ENCODE results near the gene EPHB4.
A peak's percentile ranks its signal among the peaks of the same experiment; 100 is the strongest.

EPHB4 gene

DNA sequence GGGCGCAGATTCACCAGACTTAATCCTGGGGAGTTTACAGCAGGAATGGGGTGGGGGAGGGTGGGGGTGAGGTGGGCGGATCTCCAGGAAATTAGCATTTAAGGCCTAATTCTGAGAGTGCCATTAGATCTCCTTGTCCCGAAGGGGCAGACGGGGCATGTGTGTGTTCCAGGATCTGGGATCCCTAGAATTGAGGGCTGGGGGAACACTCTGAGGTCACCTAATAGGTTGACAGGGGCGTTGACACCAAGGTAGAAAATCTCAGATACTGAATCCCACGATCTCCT, 9.4 kb upstream of the EPHB4 start:
- TF ChIP-seq, protein P1, sequence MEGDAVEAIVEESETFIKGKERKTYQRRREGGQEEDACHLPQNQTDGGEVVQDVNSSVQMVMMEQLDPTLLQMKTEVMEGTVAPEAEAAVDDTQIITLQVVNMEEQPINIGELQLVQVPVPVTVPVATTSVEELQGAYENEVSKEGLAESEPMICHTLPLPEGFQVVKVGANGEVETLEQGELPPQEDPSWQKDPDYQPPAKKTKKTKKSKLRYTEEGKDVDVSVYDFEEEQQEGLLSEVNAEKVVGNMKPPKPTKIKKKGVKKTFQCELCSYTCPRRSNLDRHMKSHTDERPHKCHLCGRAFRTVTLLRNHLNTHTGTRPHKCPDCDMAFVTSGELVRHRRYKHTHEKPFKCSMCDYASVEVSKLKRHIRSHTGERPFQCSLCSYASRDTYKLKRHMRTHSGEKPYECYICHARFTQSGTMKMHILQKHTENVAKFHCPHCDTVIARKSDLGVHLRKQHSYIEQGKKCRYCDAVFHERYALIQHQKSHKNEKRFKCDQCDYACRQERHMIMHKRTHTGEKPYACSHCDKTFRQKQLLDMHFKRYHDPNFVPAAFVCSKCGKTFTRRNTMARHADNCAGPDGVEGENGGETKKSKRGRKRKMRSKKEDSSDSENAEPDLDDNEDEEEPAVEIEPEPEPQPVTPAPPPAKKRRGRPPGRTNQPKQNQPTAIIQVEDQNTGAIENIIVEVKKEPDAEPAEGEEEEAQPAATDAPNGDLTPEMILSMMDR (IDR thresholded peaks at IDR 0.05; ENCODE audit: extremely low read depth, insufficient read depth, missing control alignments): no peak
- in situ Hi-C loops (cut with MboI; ENCODE audit: low pct_unique_long_range_greater_than_20kb, low sequenced_read_pairs, unreplicated experiment): no loop called here
- DNase-seq (ENCODE audit: low spot score): no peak

DNA sequence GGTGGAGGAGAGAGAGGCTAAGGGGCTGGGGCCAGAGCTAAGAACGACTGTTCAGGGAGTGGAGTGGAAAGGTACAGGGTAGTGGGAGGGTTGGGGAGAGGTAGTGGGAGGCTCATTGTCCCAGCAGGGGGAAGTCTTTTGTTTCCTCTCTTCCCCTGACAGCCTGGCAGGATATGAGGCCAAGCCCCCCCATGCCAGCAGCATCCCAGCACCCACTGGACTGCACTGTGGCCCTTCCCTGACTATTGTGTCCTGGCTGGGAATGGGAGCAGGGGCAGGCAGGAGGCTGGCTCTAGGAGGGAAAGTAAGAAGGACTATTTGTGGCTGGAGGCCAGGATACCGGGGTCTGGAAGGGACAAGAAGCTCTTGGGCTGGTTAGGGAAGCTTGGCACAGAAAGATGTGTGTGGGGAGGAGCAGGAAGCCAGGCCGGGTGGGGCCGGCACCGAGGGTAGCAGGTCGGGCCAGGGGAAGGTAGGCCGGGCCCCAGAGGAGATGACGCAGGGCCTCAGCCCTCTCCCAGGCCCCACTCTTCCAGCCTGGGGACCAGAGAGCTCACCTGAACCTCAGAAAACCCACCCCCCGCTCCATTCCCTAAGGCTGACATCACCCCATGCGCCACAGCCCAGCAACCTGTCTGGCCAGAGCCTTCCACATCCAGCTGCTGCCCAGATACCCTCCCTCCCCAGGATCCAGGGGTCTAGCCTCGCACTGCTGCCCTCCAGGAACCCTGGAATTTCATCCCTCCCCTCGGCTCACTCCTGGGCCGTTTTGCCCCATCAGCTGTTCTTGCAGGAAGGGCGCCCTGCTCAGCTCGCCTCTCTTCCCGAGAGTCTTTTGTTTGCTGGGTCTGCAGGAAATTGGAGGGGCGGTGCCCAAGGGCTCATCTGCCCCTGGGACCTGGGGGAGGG, 8.8 kb upstream of the EPHB4 start:
- in situ Hi-C loops (cut with MboI; ENCODE audit: low pct_unique_long_range_greater_than_20kb, low sequenced_read_pairs, unreplicated experiment): no loop called here
- TF ChIP-seq, protein P1 (IDR thresholded peaks at IDR 0.05; ENCODE audit: extremely low read depth, insufficient read depth, missing control alignments): no peak

DNA sequence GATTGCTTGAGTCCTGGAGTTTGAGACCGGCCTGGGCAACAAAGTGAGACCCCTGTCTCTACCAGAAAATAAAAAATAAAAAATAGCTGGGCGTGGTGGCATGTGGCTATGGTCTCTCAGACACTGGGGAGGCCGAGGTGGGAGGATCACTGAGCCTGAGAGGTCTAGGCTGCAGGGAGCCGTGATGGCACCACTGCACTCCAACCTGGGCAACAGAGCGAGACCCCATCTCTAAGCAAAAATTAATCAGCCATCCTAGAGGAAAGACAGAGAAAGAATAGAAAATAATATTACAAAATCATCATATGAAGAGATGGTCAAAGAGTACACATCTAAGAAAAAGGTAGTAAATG, 4.9 kb upstream of the EPHB4 start:
- TF ChIP-seq, protein P1 (IDR thresholded peaks at IDR 0.05; ENCODE audit: extremely low read depth, insufficient read depth, missing control alignments): no peak
- in situ Hi-C loops (cut with MboI; ENCODE audit: low pct_unique_long_range_greater_than_20kb, low sequenced_read_pairs, unreplicated experiment): no loop called here

More for the DNA sequence above, 8.8 kb upstream of the EPHB4 start:
- DNase-seq (ENCODE audit: low spot score): no peak

DNA sequence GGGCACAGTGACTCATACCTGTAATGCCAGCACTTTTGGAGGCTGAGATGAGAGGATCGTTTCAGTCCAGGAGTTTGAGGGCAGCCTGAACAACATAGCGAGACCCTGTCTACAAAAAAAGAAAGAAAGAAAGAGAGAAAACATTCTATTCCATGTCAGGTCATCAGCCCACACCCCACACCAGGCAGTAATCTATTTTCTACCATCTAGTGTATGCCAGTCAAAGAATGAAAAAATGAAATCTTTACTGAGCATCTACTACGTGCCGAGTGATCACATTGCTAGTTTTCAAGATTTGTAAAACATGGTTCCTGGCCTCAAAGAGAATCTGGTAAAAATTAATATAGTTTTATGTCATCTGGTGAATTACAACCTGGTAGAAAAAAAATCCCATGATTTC, 3.1 kb upstream of the EPHB4 start:
- DNase-seq (ENCODE audit: low spot score): no peak
- in situ Hi-C loops (cut with MboI; ENCODE audit: low pct_unique_long_range_greater_than_20kb, low sequenced_read_pairs, unreplicated experiment): no loop called here
- TF ChIP-seq, protein P1 (IDR thresholded peaks at IDR 0.05; ENCODE audit: extremely low read depth, insufficient read depth, missing control alignments): no peak

More for the DNA sequence above, 4.9 kb upstream of the EPHB4 start:
- no peak for DNase-seq (ENCODE audit: low spot score)

DNA sequence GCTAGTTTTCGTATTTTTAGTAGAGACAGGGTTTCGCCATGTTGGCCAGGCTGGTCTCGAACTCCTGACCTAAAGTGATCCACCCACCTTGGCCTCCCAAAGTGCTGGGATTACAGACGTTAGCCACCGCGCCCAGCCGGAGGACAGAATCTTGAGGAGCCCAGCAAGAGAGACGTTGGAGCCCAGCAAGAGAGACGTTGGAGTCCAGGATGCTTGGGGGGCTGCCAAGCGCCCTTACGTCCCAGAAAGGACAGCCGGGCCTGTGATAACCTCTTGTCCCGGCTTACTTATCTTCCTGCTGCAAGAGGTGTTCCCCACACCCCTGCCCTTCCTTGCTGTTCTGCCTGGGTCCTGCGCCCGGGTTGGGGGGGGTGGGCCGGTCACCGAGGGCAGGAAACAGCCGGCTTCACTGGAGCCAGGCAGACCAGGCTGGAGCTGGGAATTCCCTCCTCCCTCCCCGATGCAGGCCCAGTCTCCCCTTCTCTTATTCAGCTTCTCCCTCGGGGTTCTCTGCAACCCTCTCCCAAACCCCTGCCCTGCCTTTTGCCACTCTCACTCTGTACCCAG, 1.9 kb upstream of the EPHB4 start:
- TF ChIP-seq, protein P1 (IDR thresholded peaks at IDR 0.05; ENCODE audit: extremely low read depth, insufficient read depth, missing control alignments): no peak
- peak; percentile 12 for DNase-seq (ENCODE audit: low spot score)
- in situ Hi-C loops (cut with MboI; ENCODE audit: low pct_unique_long_range_greater_than_20kb, low sequenced_read_pairs, unreplicated experiment): no loop called here

DNA sequence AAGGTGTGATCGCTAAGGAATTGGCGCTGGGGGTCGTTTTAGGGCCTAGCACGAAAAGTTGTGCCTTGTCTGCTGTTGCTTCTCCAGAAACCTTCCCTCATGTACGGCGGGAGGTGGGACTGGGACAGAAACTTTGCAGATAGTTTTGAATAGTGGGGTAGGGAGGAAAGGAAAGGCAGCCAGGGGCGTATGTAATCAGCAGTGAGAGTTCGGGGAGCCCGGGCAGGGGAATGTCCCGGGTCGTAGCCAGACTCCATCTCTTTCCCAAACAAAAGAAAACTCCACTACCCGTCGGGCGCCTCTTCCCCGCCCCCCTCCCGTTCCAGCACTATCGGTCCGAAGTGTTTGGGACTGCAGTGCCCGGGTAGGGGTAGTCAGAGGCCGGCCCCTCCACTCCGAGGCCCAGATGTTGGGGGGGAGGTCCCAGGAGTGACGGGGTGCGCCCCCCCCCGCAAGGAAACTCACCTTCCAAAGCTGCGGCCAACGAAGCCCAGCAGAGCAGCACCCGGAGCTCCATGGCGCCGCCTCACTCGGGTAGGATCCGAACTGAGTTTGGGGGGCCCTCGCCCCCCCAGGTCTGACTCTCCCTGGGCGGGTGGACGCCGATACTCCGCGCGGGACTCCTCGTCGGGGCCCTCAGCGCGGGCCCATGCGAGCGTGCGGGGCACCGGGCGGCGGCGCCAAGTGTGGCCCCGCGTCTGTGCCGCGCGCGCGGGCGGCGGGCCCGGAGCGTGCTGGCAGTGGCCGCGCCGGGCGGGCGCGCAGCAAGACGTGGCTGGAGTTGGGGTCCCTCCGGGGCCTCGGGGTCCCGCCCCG, 601 bp downstream of the EPHB4 start:
- DNase-seq (ENCODE audit: low spot score): peak; percentile 25
- in situ Hi-C loops (cut with MboI; ENCODE audit: low pct_unique_long_range_greater_than_20kb, low sequenced_read_pairs, unreplicated experiment): no loop called here
- TF ChIP-seq, protein P1 (IDR thresholded peaks at IDR 0.05; ENCODE audit: extremely low read depth, insufficient read depth, missing control alignments): no peak
